ENCODE measurements around the gene SLC7A4. TPM values are rescaled to one million over a fixed set of nuclear protein-coding genes. Genes with fewer than 3 reads are reported as not detected.

Gene SLC7A4
- total RNA-seq, 1 donor from 2014 or later: 0.22 TPM

GRCh38 chr22:20989323-20990138 lies 42.8 kb downstream of the SLC7A4 start:
- Mint-ChIP-seq H3K4me3 (ENCODE audit: unreplicated experiment) (no peak overlapping the region), H3K9me3 (ENCODE audit: low read depth) (no peaks in the 10 kb centered on the region), H3K36me3 (ENCODE audit: low read depth) (peaks cover 7% of the 10 kb centered on the region), H3K27me3 (ENCODE audit: low read depth) (no peaks in the 10 kb centered on the region), H3K4me1 (ENCODE audit: low read depth) (no peaks in the 10 kb centered on the region), H3K27ac (ENCODE audit: unreplicated experiment) (no peak overlapping the region)
- DNase-seq (ENCODE audit: low spot score): no peak
- no peak for TF ChIP-seq CTCF (IDR thresholded peaks at IDR 0.05)

GRCh38 chr22:20988573-20989322 lies 43.6 kb downstream of the SLC7A4 start:
- H3K27me3 Mint-ChIP-seq (ENCODE audit: low read depth): no peaks in the 10 kb centered on the region
- H3K4me3 Mint-ChIP-seq (ENCODE audit: unreplicated experiment): no peak overlapping the region
- H3K9me3 Mint-ChIP-seq (ENCODE audit: low read depth): no peaks in the 10 kb centered on the region
- peaks cover 5% of the 10 kb centered on the region for H3K4me1 Mint-ChIP-seq (ENCODE audit: low read depth)
- H3K27ac Mint-ChIP-seq (ENCODE audit: unreplicated experiment): no peak overlapping the region
- DNase-seq (ENCODE audit: low spot score): peak; percentile 87
- no peak for TF ChIP-seq CTCF (IDR thresholded peaks at IDR 0.05)
- peaks cover 9% of the 10 kb centered on the region for H3K36me3 Mint-ChIP-seq (ENCODE audit: low read depth)

GRCh38 chr22:20987375-20987774 lies 45.0 kb downstream of the SLC7A4 start:
- Mint-ChIP-seq H3K4me3 (ENCODE audit: unreplicated experiment) (no peak overlapping the region), H3K4me1 (ENCODE audit: low read depth) (peaks cover 18% of the 10 kb centered on the region), H3K9me3 (ENCODE audit: low read depth) (no peaks in the 10 kb centered on the region), H3K36me3 (ENCODE audit: low read depth) (peaks cover 10% of the 10 kb centered on the region), H3K27me3 (ENCODE audit: low read depth) (no peaks in the 10 kb centered on the region), H3K27ac (ENCODE audit: unreplicated experiment) (no peak overlapping the region)
- DNase-seq (ENCODE audit: low spot score): no peak
- no peak for TF ChIP-seq CTCF (IDR thresholded peaks at IDR 0.05)

- no peak for TF ChIP-seq CTCF (IDR thresholded peaks at IDR 0.05)
- no peaks in the 10 kb centered on the region for H3K27me3 Mint-ChIP-seq (ENCODE audit: low read depth)
- no peak overlapping the region for H3K4me3 Mint-ChIP-seq (ENCODE audit: unreplicated experiment)
- no peak for DNase-seq (ENCODE audit: low spot score)
- H3K4me1 Mint-ChIP-seq (ENCODE audit: low read depth): peaks cover 23% of the 10 kb centered on the region
- H3K9me3 Mint-ChIP-seq (ENCODE audit: low read depth): no peaks in the 10 kb centered on the region
- peaks cover 10% of the 10 kb centered on the region for H3K36me3 Mint-ChIP-seq (ENCODE audit: low read depth)
- H3K27ac Mint-ChIP-seq (ENCODE audit: unreplicated experiment): no peak overlapping the region
Measured at GRCh38 chr22:20986365-20986764, 46.0 kb downstream of the SLC7A4 start.

GRCh38 chr22:20985720-20986119 lies 46.6 kb downstream of the SLC7A4 start:
- Mint-ChIP-seq H3K27ac (ENCODE audit: unreplicated experiment) (no peak overlapping the region), H3K4me1 (ENCODE audit: low read depth) (peaks cover 27% of the 10 kb centered on the region), H3K4me3 (ENCODE audit: unreplicated experiment) (no peak overlapping the region), H3K36me3 (ENCODE audit: low read depth) (peaks cover 10% of the 10 kb centered on the region), H3K9me3 (ENCODE audit: low read depth) (no peaks in the 10 kb centered on the region), H3K27me3 (ENCODE audit: low read depth) (no peaks in the 10 kb centered on the region)
- TF ChIP-seq CTCF (IDR thresholded peaks at IDR 0.05): no peak
- no peak for DNase-seq (ENCODE audit: low spot score)
